OCI-LY1 (cell line): ENCODE measurements around the gene MDM4.

Experiments used
- H2AFZ ChIP-seq: fragments of 200-600 bp; sonication (generic), shearing (Covaris generic); 2 replicates; pipeline ENCODE4 v1.6.0; 2014; ENCODE audit warnings: antibody characterized with exemption, mild to moderate bottlenecking, low read length
- H3F3A ChIP-seq: fragments of 200-600 bp; sonication (generic), shearing (Covaris generic); 2 replicates; pipeline ENCODE4 v1.6.0; 2014; ENCODE audit warnings: mild to moderate bottlenecking, antibody characterized with exemption, low read length, moderate library complexity; ENCODE audit not compliant: insufficient read depth
- H3K27ac ChIP-seq: fragments of 200-600 bp; sonication (generic); 2 replicates; pipeline ENCODE4 v1.5.1; 2014; ENCODE audit warnings: low read length, mixed run types, mild to moderate bottlenecking, low read depth; ENCODE audit not compliant: poor library complexity, severe bottlenecking
- H3K27me3 ChIP-seq: fragments of 200-600 bp; sonication (generic); 2 replicates; pipeline ENCODE4 v1.6.0; 2014; ENCODE audit warnings: antibody characterized with exemption, mild to moderate bottlenecking, low read length, moderate library complexity; ENCODE audit not compliant: insufficient read depth
- H3K36me3 ChIP-seq: fragments of 200-600 bp; sonication (generic); 2 replicates; pipeline ENCODE4 v1.6.1; 2014; ENCODE audit warnings: mild to moderate bottlenecking, antibody characterized with exemption, low read length, moderate library complexity, mixed read lengths; ENCODE audit not compliant: insufficient read depth
- H3K4me1 ChIP-seq: fragments of 200-600 bp; sonication (generic); 2 replicates; pipeline ENCODE4 v1.5.1; 2014; ENCODE audit warnings: mild to moderate bottlenecking, low read length, moderate library complexity; ENCODE audit not compliant: insufficient read depth, severe bottlenecking
- H3K4me2 ChIP-seq: fragments of 200-600 bp; sonication (generic), shearing (Covaris generic); 2 replicates; pipeline ENCODE4 v1.6.1; 2014; ENCODE audit warnings: low read length
- H3K4me3 ChIP-seq: fragments of 200-600 bp; sonication (generic); 2 replicates; pipeline ENCODE4 v1.5.1; 2014; ENCODE audit warnings: low read length, low read depth, mild to moderate bottlenecking, mixed read lengths; ENCODE audit not compliant: poor library complexity, severe bottlenecking
- H3K79me2 ChIP-seq: fragments of 200-600 bp; shearing (Covaris generic); 2 replicates; pipeline ENCODE4 v1.6.1; 2016; ENCODE audit warnings: mixed run types, low read length, mixed read lengths; ENCODE audit not compliant: insufficient read depth
- H3K9ac ChIP-seq: fragments of 200-600 bp; sonication (generic), shearing (Covaris generic); 2 replicates; pipeline ENCODE4 v1.6.1; 2014; ENCODE audit warnings: mild to moderate bottlenecking, low read length, mixed read lengths
- H3K9me2 ChIP-seq: fragments of 200-600 bp; sonication (generic), shearing (Covaris generic); 2 replicates; pipeline ENCODE4 v1.6.1; 2014; ENCODE audit warnings: low read depth, mild to moderate bottlenecking, low read length, mixed read lengths
- H3K9me3 ChIP-seq: fragments of 200-600 bp; shearing (Covaris generic); 2 replicates; pipeline ENCODE4 v1.6.1; 2014; ENCODE audit warnings: low read length, mixed read lengths
- H4K20me1 ChIP-seq: fragments of 200-600 bp; sonication (generic), shearing (Covaris generic); 2 replicates; pipeline ENCODE4 v1.6.0; 2016; ENCODE audit warnings: mild to moderate bottlenecking, low read length; ENCODE audit not compliant: insufficient read depth
- CTCF ChIP-seq: fragments of 200-600 bp; sonication (generic), shearing (Covaris generic); IDR thresholded peaks from 2 replicates; pipeline ENCODE4 v1.5.1; 2017; ENCODE audit warnings: mild to moderate bottlenecking, antibody characterized with exemption, low read length, moderate library complexity, mixed read lengths
- EZH2 ChIP-seq: fragments of 200-600 bp; sonication (generic), shearing (Covaris generic); IDR thresholded peaks from 2 replicates; pipeline ENCODE4 v1.8.0; 2017; ENCODE audit warnings: borderline replicate concordance, mixed run types, mild to moderate bottlenecking, antibody characterized with exemption, low read length, moderate library complexity, mixed read lengths

The MDM4 gene

GRCh38 chr1:204506201-204506968, 9.8 kb upstream of the MDM4 start:
- H3K9me3 ChIP-seq: no peaks in the 10 kb centered on the region
- peak overlapping the region; percentile 84 for H3K4me2 ChIP-seq
- no peaks in the 10 kb centered on the region for H3K79me2 ChIP-seq
- H4K20me1 ChIP-seq: no peaks in the 10 kb centered on the region
- peak overlapping the region; percentile 96 for H3K27ac ChIP-seq
- TF ChIP-seq EZH2 (no peak), CTCF (no peak)
- H3K9ac ChIP-seq: peak overlapping the region; percentile 60
- H3K36me3 ChIP-seq: no peaks in the 10 kb centered on the region
- no peaks in the 10 kb centered on the region for H3K9me2 ChIP-seq
- no peaks in the 10 kb centered on the region for H3K27me3 ChIP-seq
- H3K4me3 ChIP-seq: peak overlapping the region; percentile 65
- no peak overlapping the region for H2AFZ ChIP-seq
- peaks cover 3% of the 10 kb centered on the region; the same call in 1 of the 2 replicates for H3F3A ChIP-seq
- H3K4me1 ChIP-seq: peaks cover 47% of the 10 kb centered on the region

GRCh38 chr1:204506969-204507316, 9.3 kb upstream of the MDM4 start:
- Histone ChIP-seq H2AFZ (peak overlapping the region; percentile 20; the same call in 1 of the 2 replicates), H3F3A (peaks cover 3% of the 10 kb centered on the region; the same call in 1 of the 2 replicates), H3K36me3 (no peaks in the 10 kb centered on the region), H3K4me2 (peak overlapping the region; percentile 84), H3K9me3 (no peaks in the 10 kb centered on the region), H3K27me3 (no peaks in the 10 kb centered on the region), H3K27ac (peak overlapping the region; percentile 96), H3K9ac (peak overlapping the region; percentile 81), H4K20me1 (no peaks in the 10 kb centered on the region), H3K4me3 (peak overlapping the region; percentile 65), H3K9me2 (no peaks in the 10 kb centered on the region), H3K79me2 (no peaks in the 10 kb centered on the region), H3K4me1 (peaks cover 45% of the 10 kb centered on the region)
- TF ChIP-seq EZH2: no peak
- no peak for TF ChIP-seq CTCF

- peaks cover 49% of the 10 kb centered on the region for H3K4me1 ChIP-seq
- H3K4me2 ChIP-seq: peak overlapping the region; percentile 84
- no peaks in the 10 kb centered on the region for H3K79me2 ChIP-seq
- H3F3A ChIP-seq: peaks cover 3% of the 10 kb centered on the region; the same call in 1 of the 2 replicates
- H2AFZ ChIP-seq: peak overlapping the region; percentile 80
- peak overlapping the region; percentile 65 for H3K4me3 ChIP-seq
- H3K9me2 ChIP-seq: no peaks in the 10 kb centered on the region
- no peaks in the 10 kb centered on the region for H3K9me3 ChIP-seq
- no peaks in the 10 kb centered on the region for H3K27me3 ChIP-seq
- H3K27ac ChIP-seq: peak overlapping the region; percentile 96
- TF ChIP-seq CTCF: no peak
- TF ChIP-seq EZH2: no peak
- H3K9ac ChIP-seq: peak overlapping the region; percentile 81
- H3K36me3 ChIP-seq: no peaks in the 10 kb centered on the region
- no peaks in the 10 kb centered on the region for H4K20me1 ChIP-seq
Observed at GRCh38 chr1:204507317-204508105, 8.7 kb upstream of the MDM4 start.
